HG02884 (cell line): ENCODE results near the gene PRRC2A.
A peak's percentile ranks its signal among the peaks of the same experiment; 100 is the strongest.

Experiments used
- ATAC-seq: cut with Tn5 transposase; IDR thresholded peaks from one replicate; pipeline ENCODE4 v1.9.1; 2021; ENCODE audit warnings: mild to moderate bottlenecking, moderate library complexity; ENCODE audit not compliant: unreplicated experiment

Gene PRRC2A

DNA sequence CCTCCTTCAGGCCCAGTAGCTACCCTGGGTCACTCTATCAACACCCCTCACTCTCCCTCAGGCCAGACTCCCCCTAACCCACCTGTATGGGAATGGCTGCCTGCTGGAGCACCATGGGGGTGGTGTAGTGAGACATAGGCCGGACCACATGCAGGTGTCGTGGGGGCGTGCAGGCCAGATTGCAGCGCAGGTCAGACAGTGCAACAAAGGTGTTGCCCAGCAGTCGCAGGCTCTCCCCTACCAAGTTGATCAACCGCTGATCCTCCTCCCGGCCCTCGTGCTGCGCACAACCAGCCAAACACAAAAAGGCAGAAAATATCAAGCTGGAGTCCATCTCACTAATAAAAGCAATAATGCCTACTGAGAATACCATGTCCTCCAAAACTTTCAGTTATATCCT, 24.8 kb downstream of the PRRC2A start:
- ATAC-seq, result no peak

- ATAC-seq, result peak; percentile 24
These were observed 31.2 kb downstream of the PRRC2A start for GRCh38 chr6:31651602-31652191.

DNA sequence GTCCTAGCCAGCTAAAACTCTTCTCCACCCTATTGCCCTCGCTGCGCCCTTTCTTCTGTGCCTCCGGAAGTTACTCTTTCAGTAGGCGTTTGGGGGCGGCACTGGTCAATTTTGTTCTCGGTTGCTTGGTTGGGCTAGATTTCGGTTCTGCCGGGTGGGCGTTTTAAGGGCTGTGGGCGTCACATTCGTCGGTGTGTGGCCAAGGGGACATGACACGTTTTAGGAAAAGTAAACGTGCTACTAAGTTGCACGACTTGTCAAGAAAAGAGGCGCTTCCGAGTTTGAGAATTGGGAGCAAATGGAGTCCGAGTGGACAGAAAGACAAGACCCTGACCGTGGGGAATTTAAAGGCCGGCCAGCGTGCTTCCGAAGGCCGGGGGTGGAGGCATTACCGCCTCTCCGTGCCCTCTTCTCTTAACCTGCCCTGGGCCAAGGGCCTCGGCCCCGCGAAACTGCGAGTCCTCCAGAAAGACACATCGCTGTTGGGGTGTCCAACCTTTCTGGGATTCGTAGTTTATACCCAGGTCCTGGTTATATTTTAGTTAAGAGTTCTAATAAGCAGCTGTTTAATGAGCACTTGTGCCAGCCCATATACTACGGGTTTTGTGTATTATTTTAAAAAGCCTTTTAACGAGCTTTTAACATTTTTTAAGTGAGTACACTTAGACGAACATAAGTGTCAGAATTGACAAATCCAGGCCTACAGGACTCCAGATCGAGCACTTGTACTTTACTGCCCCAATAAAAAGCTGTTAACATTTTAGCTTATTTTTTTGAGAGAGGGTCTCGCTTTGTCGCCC, 32.6 kb downstream of the PRRC2A start:
- ATAC-seq, result peak; percentile 51

DNA sequence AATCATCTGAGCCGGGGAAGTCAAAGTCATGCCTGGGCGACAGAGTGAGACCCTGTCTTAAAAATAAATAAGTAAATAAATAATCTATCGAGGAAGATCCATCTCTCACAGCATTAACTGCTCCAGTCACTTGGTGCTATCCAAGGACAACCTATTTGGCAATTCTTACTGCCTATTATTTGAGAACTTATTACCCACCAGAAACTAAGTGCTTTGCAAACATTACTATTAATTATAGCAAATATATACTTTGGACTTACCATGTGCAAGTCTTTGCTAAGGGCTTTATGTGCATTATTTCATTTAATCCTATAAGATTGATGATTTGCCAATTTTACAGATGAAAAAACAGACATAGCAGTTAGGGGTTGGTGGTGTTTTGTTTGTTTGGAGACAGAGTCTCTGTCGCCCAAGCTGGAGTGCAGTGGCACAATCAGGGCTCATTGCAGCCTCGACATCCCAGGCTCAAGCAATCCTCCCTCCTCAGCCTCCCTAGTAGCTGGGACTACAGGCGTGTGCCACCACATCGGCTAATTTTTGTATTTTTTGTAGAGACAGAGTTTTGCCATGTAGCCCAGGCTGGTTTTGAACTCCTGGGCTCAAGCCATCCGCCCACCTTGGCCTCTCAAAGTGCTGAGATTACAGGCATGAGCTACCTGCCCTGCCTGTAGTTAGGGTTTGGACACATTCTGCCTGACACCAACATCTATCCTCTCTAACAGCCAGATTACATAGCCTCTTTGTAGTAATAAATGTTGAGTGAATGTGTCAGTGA, 34.2 kb downstream of the PRRC2A start:
- no peak for ATAC-seq

GRCh38 chr6:31655349-31656237, 35.1 kb downstream of the PRRC2A start, which contains the start of gene APOM:
Gene APOM (plus strand): TSS chr6:31655894. CDS start chr6:31655967, 73 bp downstream.
- ATAC-seq, result no peak

DNA sequence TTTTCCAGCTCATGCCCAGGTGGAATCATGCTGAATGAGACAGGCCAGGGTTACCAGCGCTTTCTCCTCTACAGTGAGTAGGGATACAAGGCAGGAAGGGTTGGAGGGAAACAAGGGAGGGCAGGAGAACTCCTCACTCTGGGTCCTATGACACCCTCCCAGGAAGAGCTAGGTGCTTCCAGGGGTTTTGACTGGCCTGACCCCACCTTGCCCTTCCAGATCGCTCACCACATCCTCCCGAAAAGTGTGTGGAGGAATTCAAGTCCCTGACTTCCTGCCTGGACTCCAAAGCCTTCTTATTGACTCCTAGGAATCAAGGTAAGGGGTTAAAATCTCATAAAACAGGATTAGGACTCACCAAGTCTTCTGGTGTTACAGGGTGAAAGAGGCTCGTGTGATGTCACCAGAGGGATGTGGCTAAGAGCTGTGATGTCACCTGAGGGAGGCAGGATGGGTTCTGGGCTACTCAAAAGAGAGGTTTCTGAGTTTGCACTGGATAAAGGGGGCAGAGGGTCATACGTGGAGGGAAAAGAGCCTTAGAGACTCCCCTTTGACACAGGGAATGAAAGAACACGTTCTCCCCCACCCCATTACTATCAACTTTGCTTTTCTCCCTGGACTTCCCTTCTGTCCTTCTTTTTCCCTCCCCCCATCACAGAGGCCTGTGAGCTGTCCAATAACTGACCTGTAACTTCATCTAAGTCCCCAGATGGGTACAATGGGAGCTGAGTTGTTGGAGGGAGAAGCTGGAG, 37.1 kb downstream of the PRRC2A start:
- no peak for ATAC-seq

GRCh38 chr6:31658158-31658688, 37.7 kb downstream of the PRRC2A start:
- no peak for ATAC-seq

DNA sequence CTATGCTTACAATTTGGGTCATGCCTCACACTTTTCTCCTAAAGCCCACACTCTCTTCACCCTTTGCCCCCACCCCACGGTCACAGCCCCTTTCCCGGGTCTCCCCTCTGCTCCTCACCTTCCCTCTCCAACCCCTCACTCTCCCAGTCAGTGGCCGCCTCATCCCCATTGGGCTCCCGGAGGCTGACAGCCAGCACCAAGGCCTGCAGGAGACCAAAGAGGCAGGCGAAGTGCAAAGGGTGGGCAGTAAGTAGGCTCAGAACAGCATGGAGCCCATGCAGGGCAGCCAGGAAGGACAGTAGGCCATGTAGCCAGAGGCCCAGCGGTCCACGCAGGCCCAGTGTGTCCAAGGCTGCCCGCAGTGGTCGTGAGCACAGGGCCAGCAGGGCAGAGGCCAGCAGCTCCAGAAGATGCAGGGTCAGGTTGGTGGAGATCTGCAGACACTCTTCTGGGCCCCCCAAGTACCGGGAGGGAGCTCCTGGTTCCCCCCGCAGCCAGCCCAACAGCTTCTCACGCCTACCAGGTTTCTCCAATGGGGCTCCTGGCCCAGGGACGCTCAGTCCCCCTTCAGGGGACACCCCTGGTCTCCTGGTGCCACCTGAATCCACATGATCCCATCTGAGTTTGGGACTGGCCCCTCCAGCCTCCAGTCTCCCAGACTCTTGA, 38.6 kb downstream of the PRRC2A start:
- ATAC-seq, result no peak

GRCh38 chr6:31659649-31660380, 39.3 kb downstream of the PRRC2A start:
- no peak for ATAC-seq

DNA sequence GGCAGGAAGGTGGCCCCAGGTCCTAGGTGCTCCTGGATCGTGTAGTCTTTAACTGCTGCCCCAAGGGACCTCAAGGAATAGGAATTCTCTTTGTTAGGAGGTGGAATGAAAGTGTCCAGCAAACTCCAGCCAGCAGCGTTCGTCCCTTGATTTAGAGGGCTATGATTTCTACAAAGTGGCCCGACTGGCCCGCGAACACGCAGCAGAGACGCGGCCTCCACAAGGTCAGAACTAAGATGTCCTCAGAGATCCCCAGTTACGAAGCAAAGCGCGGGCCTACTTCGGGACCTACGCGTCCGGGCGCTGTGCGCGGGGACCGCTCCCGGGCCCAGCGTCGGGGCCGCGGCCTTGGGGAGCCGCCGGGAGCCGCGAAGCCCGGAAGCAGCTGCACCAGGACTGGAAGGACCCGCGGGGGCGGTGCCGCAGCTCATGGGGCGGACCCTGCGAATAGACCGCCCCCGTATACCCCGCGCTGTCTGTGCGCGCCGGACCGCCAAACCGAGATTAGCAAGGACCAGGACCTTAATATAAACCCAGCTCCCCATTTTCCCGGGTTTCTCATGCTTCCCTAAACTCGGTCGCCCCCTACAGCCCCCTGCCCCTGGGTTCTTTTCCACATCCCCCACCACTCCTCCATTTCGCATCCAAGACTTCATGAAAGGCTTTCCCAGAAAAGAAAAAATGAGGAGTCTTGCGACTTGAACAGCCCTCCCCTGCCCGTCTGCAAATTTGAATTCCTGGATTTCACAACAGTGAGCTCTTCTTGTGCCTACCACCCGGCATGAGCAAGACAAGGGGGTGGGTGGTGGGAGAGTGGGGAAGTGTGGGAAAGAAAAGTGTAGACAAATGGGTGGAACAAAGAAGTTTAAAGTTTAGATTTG, 40.1 kb downstream of the PRRC2A start, which contains the start of gene C6orf47:
Gene C6orf47, minus strand, starts transcription at position 398 of the 881 bp plus-strand sequence. CDS start 831 bp downstream, outside the sequence.
- ATAC-seq, result no peak

DNA sequence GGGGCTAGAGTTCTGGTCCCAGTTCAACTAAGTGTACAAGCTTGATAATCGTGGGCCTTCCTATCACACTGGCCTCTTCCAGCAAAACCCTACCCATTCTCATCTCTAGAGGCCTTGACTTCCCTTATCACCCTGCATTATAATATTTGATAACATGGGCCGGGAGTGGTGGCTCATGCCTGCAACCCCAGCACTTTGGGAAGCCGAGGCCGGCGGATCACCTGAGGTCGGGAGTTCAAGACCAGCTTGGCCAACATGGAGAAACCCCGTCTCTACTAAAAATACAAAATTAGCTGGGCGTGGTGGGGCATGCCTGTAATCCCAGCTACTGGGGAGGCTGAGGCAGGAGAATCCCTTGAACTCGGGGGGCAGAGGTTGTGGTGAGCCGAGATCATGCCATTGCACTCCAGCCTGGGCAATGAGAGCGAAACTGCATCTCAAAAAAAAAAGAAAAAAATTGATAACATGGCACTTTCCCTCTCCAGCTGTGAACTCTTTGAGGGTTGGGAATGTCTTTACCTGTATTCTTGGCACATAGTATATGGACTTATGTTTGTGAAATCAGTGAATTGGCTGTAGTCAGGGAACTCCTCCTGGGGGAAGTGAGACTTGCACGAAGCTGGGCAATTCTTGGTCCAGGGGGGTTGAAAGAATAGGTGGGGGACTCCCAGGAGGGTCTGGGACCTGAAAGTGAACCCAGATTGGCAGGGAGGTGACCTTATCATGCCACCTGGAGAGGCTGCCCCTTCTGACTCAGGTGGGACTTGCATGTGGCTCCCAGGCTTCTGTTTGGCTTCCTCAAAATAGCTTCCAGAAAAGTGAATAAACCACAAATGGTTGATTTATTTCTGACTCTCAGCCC, 41.0 kb downstream of the PRRC2A start:
- ATAC-seq, result no peak

DNA sequence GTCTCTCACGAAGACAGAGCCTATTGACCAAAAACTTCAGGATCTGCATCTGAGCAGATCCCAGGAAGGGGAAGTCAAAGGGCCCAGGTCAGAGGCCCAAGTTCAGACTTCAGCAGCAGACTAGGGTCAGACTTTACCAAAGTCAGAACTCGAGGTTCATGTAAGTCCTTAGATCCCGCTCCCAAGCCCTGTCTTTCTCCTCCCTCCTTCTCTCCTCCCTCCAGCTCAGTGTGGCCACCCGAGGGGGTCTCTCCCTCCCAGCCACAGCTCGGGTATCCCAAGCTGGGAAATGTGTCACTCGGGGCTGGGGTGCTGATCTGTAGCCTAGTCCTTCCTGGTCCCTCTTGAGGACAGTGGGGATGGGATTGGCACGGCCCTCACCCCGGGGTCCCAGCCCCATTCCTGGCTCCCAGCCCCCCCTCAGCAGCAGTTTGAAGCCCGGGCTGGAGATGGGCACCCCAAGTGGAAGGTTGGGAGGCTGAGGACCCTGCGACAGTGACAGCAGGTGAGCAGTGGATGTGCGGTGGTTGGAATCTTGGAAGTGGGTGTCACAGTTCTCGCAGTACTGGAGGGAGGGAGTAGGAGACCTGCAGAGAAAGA, 41.7 kb downstream of the PRRC2A start:
- no peak for ATAC-seq

- ATAC-seq, result no peak
These were observed 42.8 kb downstream of the PRRC2A start for GRCh38 chr6:31663126-31663960.

- no peak for ATAC-seq
These were observed 43.7 kb downstream of the PRRC2A start for GRCh38 chr6:31663961-31664789.
